ENCODE measurements around the gene ENG.
A peak's percentile ranks its signal among the peaks of the same experiment; 100 is the strongest.

Gene ENG

DNA sequence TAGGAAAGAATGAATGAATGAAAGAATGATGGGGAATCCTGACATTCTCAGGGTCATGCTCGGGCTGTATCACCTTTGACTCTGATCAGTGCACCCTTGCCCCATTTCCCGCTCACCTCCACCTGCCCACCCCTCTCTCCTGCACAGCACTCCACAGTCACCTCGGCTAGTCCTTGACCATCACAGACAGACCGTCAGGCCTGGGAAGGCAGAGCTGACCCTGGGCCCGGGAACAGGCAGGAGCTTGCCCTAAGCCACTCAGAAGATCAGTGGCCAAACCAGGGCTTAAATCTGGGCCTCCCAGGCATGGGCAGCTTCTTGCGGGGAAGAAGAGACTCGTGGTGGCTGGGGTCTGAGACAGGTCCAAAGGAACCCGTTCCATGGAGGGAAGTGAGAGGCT lies 41.4 kb upstream of the ENG start:
- TF ChIP-seq, protein P1, sequence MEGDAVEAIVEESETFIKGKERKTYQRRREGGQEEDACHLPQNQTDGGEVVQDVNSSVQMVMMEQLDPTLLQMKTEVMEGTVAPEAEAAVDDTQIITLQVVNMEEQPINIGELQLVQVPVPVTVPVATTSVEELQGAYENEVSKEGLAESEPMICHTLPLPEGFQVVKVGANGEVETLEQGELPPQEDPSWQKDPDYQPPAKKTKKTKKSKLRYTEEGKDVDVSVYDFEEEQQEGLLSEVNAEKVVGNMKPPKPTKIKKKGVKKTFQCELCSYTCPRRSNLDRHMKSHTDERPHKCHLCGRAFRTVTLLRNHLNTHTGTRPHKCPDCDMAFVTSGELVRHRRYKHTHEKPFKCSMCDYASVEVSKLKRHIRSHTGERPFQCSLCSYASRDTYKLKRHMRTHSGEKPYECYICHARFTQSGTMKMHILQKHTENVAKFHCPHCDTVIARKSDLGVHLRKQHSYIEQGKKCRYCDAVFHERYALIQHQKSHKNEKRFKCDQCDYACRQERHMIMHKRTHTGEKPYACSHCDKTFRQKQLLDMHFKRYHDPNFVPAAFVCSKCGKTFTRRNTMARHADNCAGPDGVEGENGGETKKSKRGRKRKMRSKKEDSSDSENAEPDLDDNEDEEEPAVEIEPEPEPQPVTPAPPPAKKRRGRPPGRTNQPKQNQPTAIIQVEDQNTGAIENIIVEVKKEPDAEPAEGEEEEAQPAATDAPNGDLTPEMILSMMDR (IDR thresholded peaks at IDR 0.05; ENCODE audit: low read depth, low read length), result no peak
- no peak overlapping the region for H3K4me3 ChIP-seq (ENCODE audit: low read depth, low read length)

DNA sequence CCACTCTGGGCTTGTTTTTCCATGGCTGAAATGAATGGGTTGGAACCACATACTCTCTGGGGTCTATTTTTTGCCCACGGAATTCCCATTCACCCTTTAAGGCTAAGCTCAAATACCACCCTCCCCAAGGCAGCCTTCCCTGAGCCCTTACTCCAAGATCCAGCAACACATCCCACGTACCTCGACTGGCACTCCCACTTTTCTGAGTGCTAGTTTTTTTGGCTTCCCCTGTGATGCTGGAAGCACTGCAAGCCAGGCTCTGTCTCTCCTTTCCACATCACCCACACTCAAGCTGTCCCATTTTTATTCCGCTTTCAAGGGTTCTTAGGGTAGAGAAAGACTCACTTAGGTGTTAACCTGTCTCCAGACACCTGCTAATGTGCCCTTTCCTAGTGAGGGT lies 38.9 kb upstream of the ENG start:
- TF ChIP-seq, protein P1 (IDR thresholded peaks at IDR 0.05; ENCODE audit: low read depth, low read length), result no peak
- no peak overlapping the region for H3K4me3 ChIP-seq (ENCODE audit: low read depth, low read length)

DNA sequence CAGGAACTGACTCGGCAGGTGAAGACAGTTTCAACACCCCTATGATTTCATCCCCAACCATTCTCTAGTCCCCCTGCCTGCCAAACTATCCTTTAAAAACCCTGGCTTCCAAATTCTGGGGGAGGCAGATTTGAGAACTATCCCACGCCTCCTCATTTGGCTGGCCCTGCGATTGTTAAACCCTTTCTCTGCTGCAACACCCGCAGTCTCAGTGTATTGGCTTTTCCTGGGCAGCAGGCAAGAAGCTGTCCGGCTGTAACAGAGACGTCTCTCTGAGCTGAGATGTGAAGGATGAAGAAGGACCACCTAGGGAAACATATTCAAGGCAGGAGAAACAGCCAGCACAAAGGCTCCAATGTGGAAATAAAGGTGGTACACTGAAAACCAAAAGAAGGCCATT lies 38.4 kb upstream of the ENG start:
- TF ChIP-seq, protein P1 (IDR thresholded peaks at IDR 0.05; ENCODE audit: low read depth, low read length), result no peak
- no peak overlapping the region for H3K4me3 ChIP-seq (ENCODE audit: low read depth, low read length)

DNA sequence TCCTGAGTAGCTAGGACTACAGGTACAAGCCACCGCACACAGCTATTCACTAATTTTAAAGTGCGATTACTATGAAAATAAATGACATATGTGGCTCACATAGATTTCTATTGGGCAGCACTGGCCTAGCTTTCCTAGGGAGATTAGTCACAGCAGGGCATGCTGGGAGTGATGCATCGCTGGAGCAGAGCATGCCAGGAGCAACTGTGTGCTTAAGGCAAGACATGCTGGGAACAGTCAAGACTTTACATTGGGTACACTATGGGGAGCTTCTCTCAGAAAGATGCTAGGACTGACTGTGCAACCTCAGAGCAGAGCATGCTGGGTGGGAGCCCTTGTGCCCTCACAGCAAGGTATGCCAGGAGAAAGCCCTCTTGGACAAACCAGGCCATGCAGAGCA lies 35.6 kb upstream of the ENG start:
- TF ChIP-seq, protein P1 (IDR thresholded peaks at IDR 0.05; ENCODE audit: low read depth, low read length), result no peak
- no peak overlapping the region for H3K4me3 ChIP-seq (ENCODE audit: low read depth, low read length)

DNA sequence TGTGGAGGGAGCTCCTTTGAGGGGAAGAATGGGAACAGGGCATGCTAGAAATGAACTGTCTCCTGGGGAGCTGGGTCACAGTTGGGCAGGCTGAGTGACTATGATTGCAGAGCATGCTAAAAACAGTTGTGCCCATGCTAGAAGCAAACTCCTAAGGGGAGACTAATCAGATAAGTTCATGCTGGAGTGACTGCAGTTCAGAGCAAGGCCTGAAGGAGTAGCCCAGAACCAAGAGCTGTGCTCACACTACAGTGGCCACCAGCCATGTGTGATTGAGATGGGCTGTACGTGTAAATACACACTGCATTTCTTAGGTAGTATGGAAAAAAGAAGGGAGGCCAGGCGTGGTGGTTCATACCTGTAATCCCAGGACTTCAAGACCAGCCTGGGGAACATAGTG lies 33.3 kb upstream of the ENG start:
- H3K4me3 ChIP-seq (ENCODE audit: low read depth, low read length), result no peak overlapping the region
- TF ChIP-seq, protein P1 (IDR thresholded peaks at IDR 0.05; ENCODE audit: low read depth, low read length), result 0 out of 2 replicates have a peak, but pooled peaks have one; percentile 11

DNA sequence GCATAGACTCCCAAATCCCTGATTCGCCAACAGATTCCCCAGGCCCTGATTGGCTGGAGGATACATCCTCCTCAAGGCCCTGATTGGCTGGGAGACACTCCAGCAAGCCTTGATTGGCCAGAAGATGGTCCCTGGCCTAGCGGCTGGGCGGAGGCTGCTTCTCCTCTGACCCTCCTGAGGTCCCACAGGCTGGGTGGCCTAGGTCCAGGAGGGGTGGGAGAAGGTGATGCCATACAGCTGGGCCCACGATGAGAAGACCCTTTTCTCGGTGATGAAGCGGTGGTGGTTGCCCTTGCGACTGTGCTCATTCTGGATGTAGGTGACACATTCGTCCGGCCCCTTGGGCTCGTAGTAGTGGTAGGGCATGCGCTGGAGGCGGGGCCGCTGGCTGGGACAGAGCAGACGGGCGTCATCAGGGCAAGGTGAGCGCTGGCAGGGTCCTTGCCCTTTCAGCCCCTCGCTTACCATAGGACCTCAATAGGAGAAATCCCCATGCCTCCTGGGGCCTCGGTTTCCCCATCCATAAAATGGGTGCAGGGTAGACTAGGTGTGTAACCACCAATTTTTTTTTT lies 32.0 kb upstream of the ENG start:
- no peak overlapping the region for H3K4me3 ChIP-seq (ENCODE audit: low read depth, low read length)
- TF ChIP-seq, protein P1 (IDR thresholded peaks at IDR 0.05; ENCODE audit: low read depth, low read length), result no peak

DNA sequence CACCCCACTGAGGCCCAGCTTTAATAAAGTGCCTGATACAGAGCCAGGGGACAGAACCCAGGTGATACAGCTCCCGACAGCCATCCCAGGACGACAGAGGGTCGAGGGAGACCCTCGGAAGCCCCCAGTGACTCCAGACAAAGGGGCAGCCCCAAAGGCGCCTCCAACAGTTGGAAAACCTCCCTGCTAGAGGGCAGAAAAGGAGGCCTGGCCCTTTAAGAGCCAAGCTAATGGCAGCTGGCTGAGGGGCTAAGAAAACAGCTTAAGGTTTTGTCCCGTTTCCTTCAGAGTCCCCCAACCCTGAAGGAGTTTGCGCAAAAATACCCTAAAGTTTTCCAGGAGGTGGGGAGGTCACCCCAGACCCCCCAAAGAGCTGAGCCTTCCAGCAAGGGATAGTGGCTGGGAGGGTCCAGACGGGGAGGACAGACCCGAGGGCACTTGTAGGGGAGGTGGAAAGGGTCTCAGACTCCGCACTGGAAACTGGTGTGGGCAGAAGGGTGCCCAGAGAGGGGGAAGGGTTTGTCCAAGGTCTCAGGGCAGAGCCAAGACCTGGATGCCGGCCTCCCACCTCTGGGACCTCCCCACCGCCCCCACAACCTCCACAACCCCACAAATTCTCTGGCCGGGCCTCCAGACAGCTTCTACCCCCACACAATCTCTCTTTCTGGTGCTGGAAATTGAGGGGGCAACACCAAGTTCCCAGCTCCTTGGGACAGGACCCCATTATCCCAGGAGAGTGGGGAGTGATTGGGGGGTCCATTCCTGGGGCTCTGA lies 31.2 kb upstream of the ENG start:
- TF ChIP-seq, protein P1 (IDR thresholded peaks at IDR 0.05; ENCODE audit: low read depth, low read length), result no peak
- H3K4me3 ChIP-seq (ENCODE audit: low read depth, low read length), result no peak overlapping the region

All from WI38 (cell line).